DOHH2 (cell line): ENCODE measurements around the gene GLIS2.

Source experiments
- EZH2phosphoT487 ChIP-seq: fragments of 200-600 bp; sonication (generic); IDR thresholded peaks from 2 replicates; pipeline ENCODE4 v1.6.1; 2017; ENCODE audit warnings: borderline replicate concordance, mild to moderate bottlenecking, antibody characterized with exemption, low read length, moderate library complexity, mixed read lengths
- TF ChIP-seq, protein P1 (sequence below): fragments of 200-600 bp; sonication (generic); IDR thresholded peaks from one replicate; pipeline ENCODE4 v1.5.1; 2014; ENCODE audit warnings: antibody characterized with exemption, mild to moderate bottlenecking, low read depth, low read length; ENCODE audit not compliant: poor library complexity, severe bottlenecking

DNA sequence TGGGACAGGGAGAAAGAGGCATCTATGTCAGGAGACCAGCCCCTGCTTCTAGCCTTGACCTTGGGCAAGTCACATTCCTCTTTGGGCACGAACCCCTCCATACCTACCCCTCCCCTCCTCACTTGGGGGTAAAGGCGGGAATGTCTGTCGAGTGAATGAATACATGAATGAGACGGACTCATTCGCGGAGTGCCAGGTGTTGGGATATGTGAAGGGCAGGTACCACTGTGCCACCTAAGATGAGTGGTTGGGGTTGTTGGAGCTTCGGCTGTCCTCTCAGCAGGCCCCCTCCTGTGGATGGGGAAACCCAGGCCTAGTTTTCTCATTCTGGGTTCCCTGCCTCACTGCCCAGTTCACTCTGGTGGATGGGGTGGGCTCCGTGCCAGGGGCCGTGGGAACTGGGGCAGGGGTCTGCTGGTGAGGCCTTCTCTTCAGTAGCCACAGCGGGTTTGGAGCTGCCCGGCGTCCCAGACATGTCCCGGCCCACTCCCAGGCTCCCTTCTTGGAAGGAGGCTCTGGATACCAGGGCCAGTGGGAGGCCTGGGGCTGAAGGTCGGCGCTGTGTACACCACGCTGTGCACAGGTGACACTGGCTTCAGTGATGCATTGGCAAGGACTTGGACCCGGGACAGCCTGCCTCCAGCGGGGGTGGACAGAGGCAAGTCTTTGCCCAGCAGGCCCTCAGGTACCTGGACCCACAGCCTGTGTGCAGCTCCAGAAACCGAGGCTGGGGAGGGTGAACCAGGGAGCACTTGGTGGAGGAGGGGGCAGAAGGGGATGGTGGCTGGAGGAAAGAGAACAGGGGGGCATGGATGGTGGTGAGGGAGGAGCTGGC, 5.6 kb downstream of the GLIS2 start:
- TF ChIP-seq, protein P1, sequence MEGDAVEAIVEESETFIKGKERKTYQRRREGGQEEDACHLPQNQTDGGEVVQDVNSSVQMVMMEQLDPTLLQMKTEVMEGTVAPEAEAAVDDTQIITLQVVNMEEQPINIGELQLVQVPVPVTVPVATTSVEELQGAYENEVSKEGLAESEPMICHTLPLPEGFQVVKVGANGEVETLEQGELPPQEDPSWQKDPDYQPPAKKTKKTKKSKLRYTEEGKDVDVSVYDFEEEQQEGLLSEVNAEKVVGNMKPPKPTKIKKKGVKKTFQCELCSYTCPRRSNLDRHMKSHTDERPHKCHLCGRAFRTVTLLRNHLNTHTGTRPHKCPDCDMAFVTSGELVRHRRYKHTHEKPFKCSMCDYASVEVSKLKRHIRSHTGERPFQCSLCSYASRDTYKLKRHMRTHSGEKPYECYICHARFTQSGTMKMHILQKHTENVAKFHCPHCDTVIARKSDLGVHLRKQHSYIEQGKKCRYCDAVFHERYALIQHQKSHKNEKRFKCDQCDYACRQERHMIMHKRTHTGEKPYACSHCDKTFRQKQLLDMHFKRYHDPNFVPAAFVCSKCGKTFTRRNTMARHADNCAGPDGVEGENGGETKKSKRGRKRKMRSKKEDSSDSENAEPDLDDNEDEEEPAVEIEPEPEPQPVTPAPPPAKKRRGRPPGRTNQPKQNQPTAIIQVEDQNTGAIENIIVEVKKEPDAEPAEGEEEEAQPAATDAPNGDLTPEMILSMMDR, result no peak
- TF ChIP-seq EZH2phosphoT487, result no peak
